B cell (primary cell): ENCODE results near the gene NME5.

Experiments used
- CTCF ChIP-seq: fragments of 200-600 bp; IDR thresholded peaks from one replicate; pipeline ENCODE4 v1.8.0; 2022; ENCODE audit warnings: antibody characterized with exemption, mild to moderate bottlenecking
- EZH2 ChIP-seq: IDR thresholded peaks from 2 replicates; pipeline ENCODE4 v1.6.1; 2012; ENCODE audit warnings: borderline replicate concordance, low read depth, mild to moderate bottlenecking, moderate library complexity, low read length; ENCODE audit not compliant: insufficient read depth, poor library complexity, severe bottlenecking

- TF ChIP-seq CTCF (no peak), EZH2 (no peak)
Observed at GRCh38 chr5:138141734-138142133, 2.5 kb upstream of the NME5 start.
